Measurements from ENCODE around the gene RDH16. TPM values are rescaled to one million over a fixed set of nuclear protein-coding genes. Genes with fewer than 3 reads are reported as not detected.

Gene RDH16
- total RNA-seq, 4 donors from 2014 or later, result 1.5 to 1.8 (median 1.7) TPM; not detected in 1

DNA sequence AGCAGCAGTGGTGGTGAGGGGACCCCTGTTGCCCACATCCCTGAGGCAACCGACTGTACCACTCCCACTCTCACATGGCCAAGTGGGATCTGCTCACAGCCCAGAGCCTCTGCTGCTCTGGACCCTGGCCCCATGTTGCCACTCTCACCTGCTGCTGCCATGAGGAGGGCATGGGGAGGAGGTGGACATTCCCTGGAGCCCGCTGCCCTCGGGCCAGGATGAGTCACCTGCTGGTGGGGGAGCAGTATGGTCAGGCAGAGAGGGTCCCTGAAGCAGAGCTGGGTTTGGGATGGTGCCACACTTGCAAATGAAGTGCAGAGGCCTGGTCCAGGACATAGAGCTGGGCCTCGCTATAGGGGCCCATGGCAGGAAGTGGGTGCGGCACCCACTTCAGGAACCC, 49.3 kb downstream of the RDH16 start:
- H3K9me3 ChIP-seq, result peaks cover 0 to 26% (median 0%) of the 10 kb centered on the region in 4 donors
- 87 to 88% methylated on average over 5 of the region's 5 CpGs for WGBS, 2 donors

DNA sequence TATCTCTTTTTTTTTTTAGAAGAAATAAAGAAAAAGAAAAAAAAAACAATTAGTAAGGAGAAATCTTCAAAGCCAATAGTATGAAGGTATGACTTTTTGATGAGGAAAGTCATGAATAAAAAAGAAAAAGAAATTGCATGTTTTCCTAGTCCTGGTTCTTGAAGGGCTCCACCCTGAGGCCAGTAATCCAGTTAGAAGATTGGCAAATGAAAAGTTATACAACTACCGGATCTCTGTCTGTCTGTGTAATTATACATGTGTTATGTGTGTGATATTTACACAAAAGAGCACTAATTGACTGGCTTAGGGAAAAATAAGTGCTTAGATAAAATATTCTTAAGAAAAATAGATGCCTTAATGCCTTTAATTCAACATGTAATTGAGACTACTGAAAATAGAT, 51.6 kb downstream of the RDH16 start:
- DNase-seq (ENCODE audit: low spot score in 2 of 2), result no peak
- TF ChIP-seq, protein P1, sequence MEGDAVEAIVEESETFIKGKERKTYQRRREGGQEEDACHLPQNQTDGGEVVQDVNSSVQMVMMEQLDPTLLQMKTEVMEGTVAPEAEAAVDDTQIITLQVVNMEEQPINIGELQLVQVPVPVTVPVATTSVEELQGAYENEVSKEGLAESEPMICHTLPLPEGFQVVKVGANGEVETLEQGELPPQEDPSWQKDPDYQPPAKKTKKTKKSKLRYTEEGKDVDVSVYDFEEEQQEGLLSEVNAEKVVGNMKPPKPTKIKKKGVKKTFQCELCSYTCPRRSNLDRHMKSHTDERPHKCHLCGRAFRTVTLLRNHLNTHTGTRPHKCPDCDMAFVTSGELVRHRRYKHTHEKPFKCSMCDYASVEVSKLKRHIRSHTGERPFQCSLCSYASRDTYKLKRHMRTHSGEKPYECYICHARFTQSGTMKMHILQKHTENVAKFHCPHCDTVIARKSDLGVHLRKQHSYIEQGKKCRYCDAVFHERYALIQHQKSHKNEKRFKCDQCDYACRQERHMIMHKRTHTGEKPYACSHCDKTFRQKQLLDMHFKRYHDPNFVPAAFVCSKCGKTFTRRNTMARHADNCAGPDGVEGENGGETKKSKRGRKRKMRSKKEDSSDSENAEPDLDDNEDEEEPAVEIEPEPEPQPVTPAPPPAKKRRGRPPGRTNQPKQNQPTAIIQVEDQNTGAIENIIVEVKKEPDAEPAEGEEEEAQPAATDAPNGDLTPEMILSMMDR (IDR thresholded peaks at IDR 0.05), result no peak
- TF ChIP-seq EP300 (IDR thresholded peaks at IDR 0.05), result no peak
- no peak for TF ChIP-seq POLR2A (IDR thresholded peaks at IDR 0.05)
- Histone ChIP-seq H3K4me1 (no peaks in the 10 kb centered on the region), H3K36me3 (no peaks in the 10 kb centered on the region), H3K27ac (no peak overlapping the region), H3K4me3 (no peak overlapping the region), H3K27me3 (no peaks in the 10 kb centered on the region), H3K9me3 (peaks cover 0 to 45% (median 9%) of the 10 kb centered on the region in 4 donors)
- 71 to 77% methylated on average over 1 of the region's 1 CpG for WGBS, 2 donors

More for the DNA sequence above, 49.3 kb downstream of the RDH16 start:
- H3K36me3 ChIP-seq, result no peaks in the 10 kb centered on the region
- no peak overlapping the region for H3K27ac ChIP-seq
- H3K4me3 ChIP-seq, result no peak overlapping the region
- DNase-seq (ENCODE audit: low spot score in 2 of 2), result no peak
- H3K4me1 ChIP-seq, result no peaks in the 10 kb centered on the region
- TF ChIP-seq EP300 (IDR thresholded peaks at IDR 0.05), result no peak
- TF ChIP-seq, protein P1 (IDR thresholded peaks at IDR 0.05), result no peak
- TF ChIP-seq POLR2A (IDR thresholded peaks at IDR 0.05), result no peak
- no peaks in the 10 kb centered on the region for H3K27me3 ChIP-seq

- no peak for TF ChIP-seq EP300 (IDR thresholded peaks at IDR 0.05)
- TF ChIP-seq POLR2A (IDR thresholded peaks at IDR 0.05), result no peak
- TF ChIP-seq, protein P1 (IDR thresholded peaks at IDR 0.05), result no peak
- peaks cover 0 to 55% (median 9%) of the 10 kb centered on the region in 4 donors for H3K9me3 ChIP-seq
- no peaks in the 10 kb centered on the region for H3K4me1 ChIP-seq
- WGBS, 2 donors, result 42 to 43% methylated on average over 1 of the region's 1 CpG
- H3K4me3 ChIP-seq, result no peak overlapping the region
- no peaks in the 10 kb centered on the region for H3K27me3 ChIP-seq
- H3K36me3 ChIP-seq, result no peaks in the 10 kb centered on the region
- H3K27ac ChIP-seq, result no peak overlapping the region
- no peak for DNase-seq (ENCODE audit: low spot score in 2 of 2)
Observed at GRCh38 chr12:56903374-56903773, 54.0 kb downstream of the RDH16 start.

Other genes with a start within 250 kb of the RDH16 start
- 1,000 to 10,000 TPM in 1 of 4 donors, 100 to 1,000 TPM in 3; 829 to 1,085 (median 948) TPM for gene NACA, start 232.3 kb downstream of the RDH16 start, total RNA-seq
- gene PRIM1, start 205.3 kb downstream of the RDH16 start, total RNA-seq, result 10 to 100 TPM in 1 of 4 donors, 1 to 10 TPM in 3; 2.4 to 10.1 (median 6.1) TPM
- 1 to 10 TPM in 2 of 4 donors, under 1 TPM in 1, not detected in 1; 0.20 to 1.2 (median 1.0) TPM for gene HSD17B6, start 194.3 kb downstream of the RDH16 start, total RNA-seq
- not detected for gene SDR9C7, start 23.2 kb downstream of the RDH16 start, total RNA-seq
- 1 to 10 TPM; 3.6 to 6.8 (median 5.4) TPM for gene ZBTB39, start 48.9 kb upstream of the RDH16 start, total RNA-seq
- gene TAC3, start 58.9 kb upstream of the RDH16 start, total RNA-seq, result not detected
- gene MYO1A, start 92.5 kb upstream of the RDH16 start, total RNA-seq, result under 1 TPM in 2 of 4 donors, not detected in 2; 0.30 to 0.59 TPM
- 10 to 100 TPM in 1 of 4 donors, 1 to 10 TPM in 3; 4.8 to 10.2 (median 6.6) TPM for gene NEMP1, start 121.2 kb upstream of the RDH16 start, total RNA-seq
- 10 to 100 TPM; 29.3 to 42.2 (median 38.6) TPM for gene NAB2, start 131.5 kb upstream of the RDH16 start, total RNA-seq
- 100 to 1,000 TPM; 140 to 247 (median 183) TPM for gene STAT6, start 153.8 kb upstream of the RDH16 start, total RNA-seq
- 100 to 1,000 TPM; 410 to 653 (median 527) TPM for gene LRP1, start 170.9 kb upstream of the RDH16 start, total RNA-seq
- not detected for gene LRP1-AS, start 190.0 kb upstream of the RDH16 start, total RNA-seq

Measured in tibial nerve (tissue), 4 donors.